Activated CD4-positive, alpha-beta memory T cell treated with anti-CD3 and anti-CD28 coated beads, Interleukin-2, amount 10 ng/mL, durations not matched to agents 7 days and 5 days (primary cell): ENCODE data around the gene MISP3. TPM values are rescaled to one million over a fixed set of nuclear protein-coding genes. Genes with fewer than 3 reads are reported as not detected.
A peak's percentile ranks its signal among the peaks of the same experiment; 100 is the strongest.
"Not testable (repeated sequence)": the region's sequence is repeated elsewhere in the genome, so short reads cannot be mapped to it uniquely, and the experiment has no call there.

Experiments
- CTCF ChIA-PET: fragments of 350-600 bp; sonication (Branson Sonifier 250); formaldehyde crosslinking; loops from one replicate; lab custom pipeline; 2021; ENCODE audit warnings: antibody characterized with exemption, inconsistent platforms; lab: Charles Lee
- POLR2A ChIA-PET: fragments of 350-600 bp; sonication (Branson Sonifier 250); formaldehyde crosslinking; loops from one replicate; lab custom pipeline; 2021; ENCODE audit warnings: antibody characterized with exemption; lab: Charles Lee
- DNase-seq: peaks from one replicate; pipeline ENCODE4 v3.0.0-alpha.2; 2020
- H3K27ac Mint-ChIP-seq: one replicate; pipeline ENCODE4 v1.8.0; 2021; ENCODE audit warnings: mild to moderate bottlenecking, mixed read lengths
- H3K27me3 Mint-ChIP-seq: one replicate; pipeline ENCODE4 v1.8.0; 2021; ENCODE audit warnings: mixed read lengths
- H3K36me3 Mint-ChIP-seq: one replicate; pipeline ENCODE4 v1.8.0; 2021; ENCODE audit warnings: low read depth, mixed read lengths
- H3K4me1 Mint-ChIP-seq: one replicate; pipeline ENCODE4 v1.8.0; 2021; ENCODE audit warnings: mixed read lengths
- H3K4me3 Mint-ChIP-seq: one replicate; pipeline ENCODE4 v1.8.0; 2021; ENCODE audit warnings: mild to moderate bottlenecking, mixed read lengths
- H3K9me3 Mint-ChIP-seq: one replicate; pipeline ENCODE4 v1.8.0; 2021; ENCODE audit warnings: mixed read lengths
- total RNA-seq, 2 experiments: library from RNA; stranded (reverse); gene quantifications; one replicate each; pipeline ENCODE4 v1.2.3, GENCODE V29; 2021

The MISP3 gene
- total RNA-seq: 1 to 10 TPM; 3.2 to 3.5 TPM

DNA sequence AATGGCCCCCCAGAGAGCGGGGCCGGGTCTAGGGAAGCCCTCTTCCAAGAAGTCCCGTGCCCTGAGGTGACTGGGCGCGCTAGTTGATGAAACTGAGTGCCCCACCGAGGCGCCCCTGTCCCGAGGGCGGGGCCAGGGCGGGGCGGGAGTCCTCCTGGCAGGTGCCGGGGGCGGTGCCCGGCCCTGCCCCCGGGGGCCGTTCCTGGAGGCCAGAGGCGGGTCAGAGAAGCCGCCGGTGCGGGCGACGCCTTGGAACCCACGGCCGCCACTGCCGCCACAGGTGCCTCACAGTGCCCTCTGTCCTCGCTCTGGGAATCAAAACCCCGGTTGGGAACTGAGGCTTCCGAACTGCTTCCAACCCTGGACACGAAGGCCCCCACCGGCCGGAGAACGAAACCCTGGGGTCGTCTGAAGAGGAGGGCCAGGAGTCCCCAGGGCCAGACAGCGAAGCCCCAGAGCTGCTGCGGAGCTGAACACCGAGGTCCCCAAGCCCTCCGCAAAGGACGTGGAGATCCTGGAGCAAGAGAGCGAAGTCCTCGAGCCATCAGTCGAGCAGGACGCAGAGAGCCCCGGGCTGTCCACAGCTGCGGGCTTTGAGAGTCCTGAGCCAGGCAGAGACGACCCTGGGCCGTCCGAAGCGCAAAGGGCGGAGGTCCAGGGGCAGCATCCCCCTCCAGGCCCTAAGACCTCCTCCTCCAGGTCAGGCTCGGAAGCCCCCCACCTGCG is at the start of gene MISP3:
MISP3 (plus strand) TSS at position 252 of the 726 bp plus-strand sequence. CDS start 524 bp downstream, outside the sequence.
- peak; percentile 52 for DNase-seq
- no peaks in the 10 kb centered on the region for H3K9me3 Mint-ChIP-seq
- ChIA-PET CTCF (interaction anchor here (0.6 to 6.6 kb wide), 19 partner anchors 9 to 345 kb away, joined by 3 to 86 read pairs (median 4); partner anchors contain the start of genes ASF1B, BRME1, IL27RA and RFX1), POLR2A (interaction anchor here (0.8 to 3.4 kb wide), 6 partner anchors 13 to 193 kb away, joined by 3 to 16 read pairs (median 6); partner anchors contain the start of genes ASF1B, DCAF15 and IL27RA)
- peak within 1 kb of the TSS; percentile 81 for H3K4me3 Mint-ChIP-seq
- H3K27me3 Mint-ChIP-seq: peaks cover 2% of the 10 kb centered on the region
- peak within 1 kb of the TSS; percentile 73 for H3K27ac Mint-ChIP-seq
- peaks cover 26% of the 10 kb centered on the region for H3K4me1 Mint-ChIP-seq
- no peaks in the 10 kb centered on the region for H3K36me3 Mint-ChIP-seq

DNA sequence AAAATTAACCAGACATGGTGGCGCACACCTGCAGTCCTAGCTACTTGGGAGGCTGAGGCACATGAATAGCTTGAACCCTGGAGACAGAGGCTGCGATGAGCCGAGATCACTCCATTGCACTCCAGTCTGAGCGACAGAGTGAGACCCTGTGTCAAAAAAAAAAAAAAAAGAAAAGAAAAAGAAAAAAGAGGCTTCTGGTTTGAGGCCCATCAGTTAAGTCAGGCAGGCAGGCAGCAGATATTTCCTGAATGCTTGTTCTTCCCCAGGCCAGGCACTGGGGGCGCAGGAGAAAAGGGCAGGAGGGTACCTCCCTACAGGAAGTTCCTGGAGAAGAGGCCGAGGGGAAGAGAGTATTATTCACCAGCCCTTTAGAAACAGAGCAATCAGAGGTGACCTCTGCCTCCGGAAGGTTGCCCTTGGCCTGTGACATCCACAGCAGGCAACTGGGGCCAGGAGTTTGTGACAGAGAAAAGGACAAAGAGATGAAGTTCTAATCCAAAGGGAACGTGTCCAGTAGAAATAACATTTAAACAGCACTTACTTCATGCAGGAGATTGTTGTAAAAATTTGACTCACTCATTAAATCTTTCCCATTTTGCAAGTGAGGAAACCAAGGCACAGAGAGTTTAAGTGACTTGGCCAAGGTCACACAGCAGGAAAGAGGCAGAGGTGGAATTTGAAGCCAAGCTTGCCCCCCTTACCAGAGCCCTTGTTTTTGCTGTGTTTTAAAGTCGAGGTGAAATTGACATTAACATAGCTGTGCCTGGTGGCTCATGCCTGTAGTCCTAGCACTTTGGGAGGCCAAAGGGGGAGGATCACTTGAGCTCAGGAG is 49.0 kb upstream of the MISP3 start:
- Mint-ChIP-seq H3K27me3 (peaks cover under 1% of the 10 kb centered on the region), H3K4me3 (no peak overlapping the region), H3K27ac (no peak overlapping the region), H3K4me1 (peaks cover 17% of the 10 kb centered on the region), H3K36me3 (no peaks in the 10 kb centered on the region), H3K9me3 (no peaks in the 10 kb centered on the region)
- POLR2A ChIA-PET: interaction anchor here (3.0 kb wide), 1 partner anchor 8 kb away, joined by 28 read pairs; the partner anchor contains the start of gene IL27RA
- DNase-seq: no peak
- CTCF ChIA-PET: interaction anchor here (0.5 to 2.1 kb wide), 3 partner anchors 8 to 37 kb away, joined by 3 to 8 read pairs (median 5); partner anchors contain the start of gene IL27RA

GRCh38 chr19:14026652-14027192 is 45.9 kb upstream of the MISP3 start:
- not testable (repeated sequence) for H3K27ac Mint-ChIP-seq, H3K36me3 Mint-ChIP-seq, DNase-seq, H3K4me3 Mint-ChIP-seq, H3K27me3 Mint-ChIP-seq, H3K9me3 Mint-ChIP-seq
- ChIA-PET CTCF (interaction anchor here (0.7 kb wide), 1 partner anchor 24 kb away, joined by 3 read pairs; no protein-coding TSS in a partner anchor), POLR2A (interaction anchor here (1.1 to 2.6 kb wide), 2 partner anchors 20 to 74 kb away, joined by 4 to 13 read pairs; partner anchors contain the start of genes DCAF15 and RFX1)
- peaks cover 28% of the 10 kb centered on the region for H3K4me1 Mint-ChIP-seq

DNA sequence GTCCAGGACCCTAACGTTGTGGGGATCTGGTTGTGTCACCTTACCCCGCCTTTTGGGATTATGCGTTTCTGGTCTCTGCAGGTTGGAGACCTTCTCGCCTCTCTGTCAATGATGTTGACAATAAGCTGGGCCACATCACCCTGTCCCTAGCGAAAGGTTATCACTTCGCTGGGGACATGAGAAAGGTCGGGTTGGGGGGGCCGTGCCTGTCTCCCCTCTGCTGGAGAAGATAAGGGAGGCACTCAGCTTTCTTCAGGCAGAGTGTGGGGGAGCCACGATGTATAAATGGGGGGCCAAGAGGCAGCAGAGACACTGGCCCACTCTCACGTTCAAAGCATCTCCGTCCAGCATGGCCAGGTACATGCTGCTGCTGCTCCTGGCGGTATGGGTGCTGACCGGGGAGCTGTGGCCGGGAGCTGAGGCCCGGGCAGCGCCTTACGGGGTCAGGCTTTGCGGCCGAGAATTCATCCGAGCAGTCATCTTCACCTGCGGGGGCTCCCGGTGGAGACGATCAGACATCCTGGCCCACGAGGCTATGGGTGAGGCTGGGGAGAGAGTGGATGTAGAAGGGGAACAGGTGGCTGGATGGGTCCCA is 44.6 kb upstream of the MISP3 start, which contains the start of gene RLN3:
RLN3 (plus strand) TSS at position 293 of the 595 bp plus-strand sequence; CDS start at position 350, 57 bp downstream.
- Mint-ChIP-seq H3K27ac (no peak within 1 kb of the TSS), H3K27me3 (peaks cover 5% of the 10 kb centered on the region), H3K9me3 (no peaks in the 10 kb centered on the region), H3K4me3 (peak within 1 kb of the TSS; percentile 23), H3K36me3 (peaks cover 8% of the 10 kb centered on the region), H3K4me1 (peaks cover 32% of the 10 kb centered on the region)
- DNase-seq: no peak
- ChIA-PET POLR2A (interaction anchor here (0.9 to 2.6 kb wide), 2 partner anchors 11 to 21 kb away, joined by 3 to 13 read pairs; partner anchors contain the start of gene RFX1), CTCF (interaction anchor here (0.6 kb wide), 1 partner anchor 74 kb away, joined by 3 read pairs; no protein-coding TSS in a partner anchor)

DNA sequence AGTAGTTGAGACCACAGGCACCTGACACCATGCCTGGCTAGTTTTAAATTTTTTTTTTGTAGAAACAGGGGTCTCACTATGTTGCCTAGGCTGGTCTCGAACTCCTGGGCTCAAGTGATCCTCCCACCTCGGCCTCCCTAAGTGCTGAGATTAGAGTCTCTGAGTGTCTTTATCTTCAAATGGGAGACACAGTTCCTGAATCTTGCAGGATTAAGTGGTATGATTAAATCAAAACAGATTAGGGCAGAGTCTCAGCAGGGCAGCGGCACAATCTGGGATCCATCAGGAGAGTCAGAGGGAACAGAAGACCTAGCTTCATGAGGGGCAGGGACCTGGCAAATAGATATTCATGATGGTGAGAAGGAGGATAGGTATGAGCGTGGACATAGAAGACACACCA is 43.7 kb upstream of the MISP3 start:
- Mint-ChIP-seq H3K36me3 (peaks cover 9% of the 10 kb centered on the region), H3K4me1 (peaks cover 27% of the 10 kb centered on the region), H3K9me3 (no peaks in the 10 kb centered on the region), H3K27ac (no peak overlapping the region), H3K27me3 (peaks cover 5% of the 10 kb centered on the region), H3K4me3 (peak overlapping the region; percentile 23)
- CTCF ChIA-PET: interaction anchor here (0.6 to 1.1 kb wide), 4 partner anchors 30 to 1063 kb away, joined by 3 to 5 read pairs (median 3); partner anchors contain the start of gene ASF1B
- POLR2A ChIA-PET: interaction anchor here (1.0 to 2.6 kb wide), 2 partner anchors 22 kb away, joined by 3 to 13 read pairs; partner anchors contain the start of gene RFX1
- DNase-seq: no peak

DNA sequence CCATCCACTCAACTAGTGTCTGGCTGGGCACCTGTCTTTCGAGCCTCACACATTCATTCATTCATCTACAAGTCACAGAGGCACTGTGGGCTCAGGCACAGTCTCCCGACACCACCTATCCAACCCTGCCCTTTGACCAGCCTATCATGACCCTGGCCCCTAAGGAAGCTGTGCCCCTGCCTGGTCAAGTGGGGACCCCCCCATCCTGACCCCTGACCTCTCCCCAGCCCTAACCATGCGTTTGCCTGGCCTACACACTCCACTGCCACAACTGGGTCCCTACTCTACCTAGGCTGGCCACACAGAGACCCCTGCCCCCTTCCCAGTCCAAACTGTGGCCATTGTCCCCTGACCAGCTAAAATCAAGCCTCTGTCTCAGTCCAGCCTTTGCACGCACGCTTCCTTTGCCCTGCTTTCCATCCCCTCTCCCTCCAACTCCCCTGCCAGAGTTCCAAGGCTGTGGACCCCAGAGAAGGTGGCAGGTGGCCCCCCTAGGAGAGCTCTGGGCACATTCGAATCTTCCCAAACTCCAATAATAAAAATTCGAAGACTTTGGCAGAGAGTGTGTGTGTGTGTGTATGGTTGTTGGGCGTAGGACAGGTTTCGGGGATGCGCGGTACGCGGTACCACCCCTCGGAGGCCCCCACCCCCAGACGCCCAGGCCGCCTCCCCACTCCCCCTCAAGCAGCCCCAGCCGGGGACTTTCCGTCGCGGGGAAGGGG is 41.4 kb upstream of the MISP3 start:
- no peaks in the 10 kb centered on the region for H3K9me3 Mint-ChIP-seq
- POLR2A ChIA-PET: interaction anchor here (0.8 to 3.6 kb wide), 37 partner anchors 9 to 864 kb away, joined by 3 to 49 read pairs (median 5); partner anchors contain the start of genes ADGRE5, C19orf53, DCAF15 and MISP3
- H3K27ac Mint-ChIP-seq: peak overlapping the region; percentile 79
- CTCF ChIA-PET: interaction anchor here (0.7 to 2.6 kb wide), 18 partner anchors 7 to 159 kb away, joined by 3 to 17 read pairs (median 4); partner anchors contain the start of genes ASF1B, DCAF15, MISP3 and RFX1
- no peak for DNase-seq
- H3K4me3 Mint-ChIP-seq: peak overlapping the region; percentile 93
- H3K36me3 Mint-ChIP-seq: peaks cover 14% of the 10 kb centered on the region
- H3K27me3 Mint-ChIP-seq: peaks cover 5% of the 10 kb centered on the region
- H3K4me1 Mint-ChIP-seq: peaks cover 27% of the 10 kb centered on the region

DNA sequence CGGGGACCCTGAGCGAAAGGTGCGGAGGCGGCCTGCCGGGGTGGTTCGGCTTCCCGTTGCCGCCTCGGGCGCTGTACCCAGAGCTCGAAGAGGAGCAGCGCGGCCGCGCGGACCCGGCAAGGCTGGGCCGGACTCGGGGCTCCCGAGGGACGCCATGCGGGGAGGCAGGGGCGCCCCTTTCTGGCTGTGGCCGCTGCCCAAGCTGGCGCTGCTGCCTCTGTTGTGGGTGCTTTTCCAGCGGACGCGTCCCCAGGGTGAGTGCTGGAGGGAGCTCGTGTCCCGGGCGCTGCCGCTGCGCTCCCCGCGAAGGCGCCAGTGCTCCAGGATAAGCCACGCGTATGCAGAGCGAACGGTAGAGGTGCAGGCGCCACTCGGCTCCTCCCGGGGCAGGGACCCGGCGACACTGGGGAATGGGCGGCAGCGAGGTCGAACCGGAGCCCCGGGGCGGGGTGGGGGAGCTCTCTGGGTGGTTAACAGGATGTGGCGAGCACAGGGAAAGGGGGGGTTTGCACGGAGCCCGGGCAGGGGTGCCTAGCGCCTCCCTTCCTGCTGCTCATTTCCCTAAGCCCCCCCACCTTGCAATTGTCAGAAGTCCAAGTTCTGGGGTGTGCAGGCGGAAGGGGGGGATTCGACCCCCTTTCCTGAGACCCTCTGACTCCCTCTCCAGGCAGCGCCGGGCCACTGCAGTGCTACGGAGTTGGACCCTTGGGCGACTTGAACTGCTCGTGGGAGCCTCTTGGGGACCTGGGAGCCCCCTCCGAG is 40.7 kb upstream of the MISP3 start, which contains the start of gene IL27RA:
IL27RA (plus strand) TSS at position 44 of the 762 bp plus-strand sequence; CDS start at position 155, 111 bp downstream.
- POLR2A ChIA-PET: interaction anchor here (0.7 to 3.6 kb wide), 40 partner anchors 8 to 865 kb away, joined by 3 to 49 read pairs (median 4); partner anchors contain the start of genes ADGRE5, C19orf53, DCAF15 and MISP3
- Mint-ChIP-seq H3K4me1 (peaks cover 25% of the 10 kb centered on the region), H3K4me3 (peak within 1 kb of the TSS; percentile 93), H3K36me3 (peaks cover 17% of the 10 kb centered on the region), H3K27me3 (peaks cover 5% of the 10 kb centered on the region), H3K27ac (peak within 1 kb of the TSS; percentile 82), H3K9me3 (no peaks in the 10 kb centered on the region)
- DNase-seq: peak; percentile 87
- CTCF ChIA-PET: interaction anchor here (0.7 to 2.6 kb wide), 17 partner anchors 8 to 159 kb away, joined by 3 to 17 read pairs (median 4); partner anchors contain the start of genes ASF1B, DCAF15 and MISP3

DNA sequence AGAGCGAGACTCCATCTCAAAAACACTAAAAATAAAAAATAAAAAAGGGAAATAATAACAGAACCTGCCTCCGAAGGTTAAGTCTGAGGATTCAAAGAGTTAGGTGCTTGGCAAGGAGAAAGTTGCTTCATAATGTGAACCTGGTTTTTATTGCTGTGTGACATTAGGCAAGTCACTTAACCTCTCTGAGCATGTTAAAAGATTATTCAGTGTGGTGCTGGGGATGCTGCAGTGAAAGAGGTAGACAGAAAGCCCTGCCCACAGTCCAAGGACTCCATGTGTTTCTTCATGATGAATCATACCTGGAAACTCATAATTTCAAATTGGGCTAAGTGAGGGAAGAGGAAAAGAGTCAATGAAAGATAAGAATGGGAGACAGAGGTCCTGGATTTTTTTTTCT is 38.6 kb upstream of the MISP3 start:
- H3K27me3 Mint-ChIP-seq: peaks cover 1% of the 10 kb centered on the region
- H3K36me3 Mint-ChIP-seq: peaks cover 31% of the 10 kb centered on the region
- H3K27ac Mint-ChIP-seq: no peak overlapping the region
- H3K4me3 Mint-ChIP-seq: no peak overlapping the region
- H3K9me3 Mint-ChIP-seq: no peaks in the 10 kb centered on the region
- ChIA-PET CTCF (interaction anchor here (0.8 to 2.1 kb wide), 3 partner anchors 14 to 37 kb away, joined by 3 to 5 read pairs (median 3); no protein-coding TSS in a partner anchor), POLR2A (interaction anchor here (3.6 kb wide), 1 partner anchor 28 kb away, joined by 49 read pairs; the partner anchor contains the start of gene RFX1)
- peaks cover 28% of the 10 kb centered on the region for H3K4me1 Mint-ChIP-seq
- no peak for DNase-seq

DNA sequence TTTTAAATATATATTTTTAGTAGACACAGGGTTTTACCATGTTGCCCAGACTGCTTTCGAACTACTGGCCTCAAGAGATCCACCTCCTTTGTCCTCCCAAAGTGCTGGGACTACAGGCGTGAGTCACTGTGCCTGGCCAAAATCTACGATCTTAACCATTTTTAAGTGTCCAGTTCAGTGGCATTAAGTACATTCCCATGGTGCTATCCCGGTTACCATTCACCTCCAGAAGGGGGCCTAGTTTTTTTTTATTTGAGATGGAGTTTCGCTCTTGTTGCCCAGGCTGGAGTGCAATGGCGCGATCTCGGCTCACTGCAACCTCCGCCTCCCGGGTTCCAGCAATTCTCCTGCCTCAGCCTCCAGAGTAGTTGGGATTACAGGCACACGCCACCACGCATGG is 37.4 kb upstream of the MISP3 start:
- H3K27ac Mint-ChIP-seq, H3K9me3 Mint-ChIP-seq, DNase-seq, POLR2A ChIA-PET, H3K4me3 Mint-ChIP-seq, H3K27me3 Mint-ChIP-seq: not testable (repeated sequence)
- Mint-ChIP-seq H3K36me3 (peaks cover 39% of the 10 kb centered on the region), H3K4me1 (peaks cover 27% of the 10 kb centered on the region)
- CTCF ChIA-PET: interaction anchor here (1.0 to 1.4 kb wide), 2 partner anchors 19 to 24 kb away, joined by 3 read pairs; no protein-coding TSS in a partner anchor

GRCh38 chr19:14035706-14036105 is 36.9 kb upstream of the MISP3 start:
- Mint-ChIP-seq H3K36me3 (peaks cover 41% of the 10 kb centered on the region), H3K4me3 (no peak overlapping the region), H3K27me3 (no peaks in the 10 kb centered on the region), H3K4me1 (peaks cover 24% of the 10 kb centered on the region), H3K27ac (no peak overlapping the region), H3K9me3 (no peaks in the 10 kb centered on the region)
- POLR2A ChIA-PET: no interaction called here
- CTCF ChIA-PET: interaction anchor here (1.0 to 1.4 kb wide), 2 partner anchors 19 to 23 kb away, joined by 3 read pairs; no protein-coding TSS in a partner anchor
- no peak for DNase-seq
